ENCODE measurements around the gene EPHA6. TPM values are rescaled to one million over a fixed set of nuclear protein-coding genes. Genes with fewer than 3 reads are reported as not detected.
A peak's percentile ranks its signal among the peaks of the same experiment; 100 is the strongest.

EPHA6 gene
- total and polyA plus RNA-seq, 10 of the 15 experiments (the other 5 are each of a cell fraction or from before 2014, with no cell fraction given) = not detected

DNA sequence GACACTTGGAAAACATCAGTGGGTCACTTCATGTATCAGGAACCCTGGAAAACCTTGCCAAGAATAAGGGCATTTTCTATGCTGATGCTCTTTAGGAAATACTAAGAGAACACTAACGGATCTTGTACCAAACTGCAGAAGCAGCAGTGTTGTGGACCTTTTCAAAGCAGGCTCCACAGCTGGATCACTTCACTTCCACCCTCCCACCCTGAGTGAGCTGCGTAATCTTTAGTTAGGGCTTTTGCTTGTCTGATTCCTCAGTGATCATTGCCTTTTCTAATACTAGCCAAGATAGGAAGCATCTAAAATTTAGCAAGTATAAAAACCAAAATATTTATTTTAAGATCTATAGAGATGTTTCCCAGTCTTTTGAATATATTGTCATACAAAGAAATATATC is 229.0 kb downstream of the EPHA6 start (continued):
- TF ChIP-seq, protein P1, sequence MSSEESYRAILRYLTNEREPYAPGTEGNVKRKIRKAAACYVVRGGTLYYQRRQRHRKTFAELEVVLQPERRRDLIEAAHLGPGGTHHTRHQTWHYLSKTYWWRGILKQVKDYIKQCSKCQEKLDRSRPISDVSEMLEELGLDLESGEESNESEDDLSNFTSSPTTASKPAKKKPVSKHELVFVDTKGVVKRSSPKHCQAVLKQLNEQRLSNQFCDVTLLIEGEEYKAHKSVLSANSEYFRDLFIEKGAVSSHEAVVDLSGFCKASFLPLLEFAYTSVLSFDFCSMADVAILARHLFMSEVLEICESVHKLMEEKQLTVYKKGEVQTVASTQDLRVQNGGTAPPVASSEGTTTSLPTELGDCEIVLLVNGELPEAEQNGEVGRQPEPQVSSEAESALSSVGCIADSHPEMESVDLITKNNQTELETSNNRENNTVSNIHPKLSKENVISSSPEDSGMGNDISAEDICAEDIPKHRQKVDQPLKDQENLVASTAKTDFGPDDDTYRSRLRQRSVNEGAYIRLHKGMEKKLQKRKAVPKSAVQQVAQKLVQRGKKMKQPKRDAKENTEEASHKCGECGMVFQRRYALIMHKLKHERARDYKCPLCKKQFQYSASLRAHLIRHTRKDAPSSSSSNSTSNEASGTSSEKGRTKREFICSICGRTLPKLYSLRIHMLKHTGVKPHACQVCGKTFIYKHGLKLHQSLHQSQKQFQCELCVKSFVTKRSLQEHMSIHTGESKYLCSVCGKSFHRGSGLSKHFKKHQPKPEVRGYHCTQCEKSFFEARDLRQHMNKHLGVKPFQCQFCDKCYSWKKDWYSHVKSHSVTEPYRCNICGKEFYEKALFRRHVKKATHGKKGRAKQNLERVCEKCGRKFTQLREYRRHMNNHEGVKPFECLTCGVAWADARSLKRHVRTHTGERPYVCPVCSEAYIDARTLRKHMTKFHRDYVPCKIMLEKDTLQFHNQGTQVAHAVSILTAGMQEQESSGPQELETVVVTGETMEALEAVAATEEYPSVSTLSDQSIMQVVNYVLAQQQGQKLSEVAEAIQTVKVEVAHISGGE (CRISPR knock-in tag; IDR thresholded peaks at IDR 0.05) = no peak

DNA sequence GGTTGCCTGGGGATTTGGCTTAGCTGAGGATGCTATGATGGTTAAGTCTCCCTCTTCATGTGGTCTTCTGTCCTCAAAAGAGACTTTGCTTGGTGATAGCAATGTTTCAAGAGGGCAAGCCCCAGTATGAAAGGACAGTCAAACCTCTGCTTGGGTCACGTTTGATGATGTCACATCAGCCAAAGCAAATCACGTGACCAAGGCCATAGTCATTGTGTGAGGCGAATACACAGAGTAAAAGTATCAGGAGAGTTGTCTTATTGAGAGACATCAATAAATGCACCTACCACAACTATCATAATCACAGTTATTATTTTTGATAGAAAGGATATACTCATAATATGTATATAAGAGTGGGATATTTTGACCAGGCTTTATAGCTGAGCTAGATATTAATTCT is 243.0 kb downstream of the EPHA6 start:
- ChIA-PET POLR2A (no interaction called here), RAD21 (ENCODE audit: unreplicated experiment) (no interaction called here), SMC1A (ENCODE audit: uncharacterized antibody, unreplicated experiment) (no interaction called here), CTCF (interaction anchor here (0.8 kb wide), 1 partner anchor 11 kb away, joined by 3 read pairs; no protein-coding TSS in a partner anchor)
- Histone ChIP-seq H2AFZ (ENCODE audit: control insufficient read depth, low read depth, low read length) (no peak overlapping the region), H3K4me1 (ENCODE audit: control insufficient read depth, insufficient read depth, low read length) (no peaks in the 10 kb centered on the region), H4K20me1 (ENCODE audit: control insufficient read depth, insufficient read depth) (no peaks in the 10 kb centered on the region), H3K79me2 (ENCODE audit: control insufficient read depth, insufficient read depth, low read length) (no peaks in the 10 kb centered on the region), H3K27me3 (replicated peaks in 1 of 2; ENCODE audit: control insufficient read depth in 2 of 2, insufficient read depth in 2 of 2, low read length in 1 of 2) (no peaks in the 10 kb centered on the region), H3K9ac (ENCODE audit: control insufficient read depth, insufficient read depth, low read length) (no peak overlapping the region), H3K4me2 (ENCODE audit: control insufficient read depth, insufficient read depth) (no peak overlapping the region), H3K9me3 (replicated peaks; ENCODE audit: control insufficient read depth, insufficient read depth, low read length) (no peaks in the 10 kb centered on the region), H3K36me3 (ENCODE audit: control insufficient read depth in 2 of 2, insufficient read depth in 2 of 2, low read length in 1 of 2) (no peaks in the 10 kb centered on the region), H3K27ac (ENCODE audit: control insufficient read depth, insufficient read depth) (no peak overlapping the region), H3K4me3 (no peak overlapping the region)
- no TSS peak for BruUV-seq (replicated peaks)
- WGBS (ENCODE audit: insufficient coverage, insufficient replicate concordance, low lambda C conversion rate, missing lambda C conversion rate) = 27% methylated on average over 3 of the region's 3 CpGs
- intact Hi-C loops (cut with micrococcal nuclease; ENCODE audit: unreplicated experiment) (no loop called here), in situ Hi-C loops (cut with MboI) (no loop called here)
- FAIRE-seq = no peak
- no peak for DNase-seq (ENCODE audit: low read depth, low spot score)
- no peak for ATAC-seq
- no peak for TF ChIP-seq ZNF384 (IDR thresholded peaks at IDR 0.05; ENCODE audit: borderline replicate concordance, low read depth, low read length)
- TF ChIP-seq SUPT20H (IDR thresholded peaks at IDR 0.05; ENCODE audit: borderline replicate concordance, control insufficient read depth, low read depth, low read length) = no peak
- TF ChIP-seq RAD51 (IDR thresholded peaks at IDR 0.05) = peak; percentile 55; the same call in 1 of the 2 replicates
- TF ChIP-seq BHLHE40 (IDR thresholded peaks at IDR 0.05; ENCODE audit: borderline replicate concordance in 1 of 2, low read depth in 2 of 2, low read length in 1 of 2) = peak in 1 of 2 experiments; percentile 20; a peak in 1 of 4 replicates

All from GM12878 (cell line).